ENCODE measurements around the gene SLC9A1. TPM values are rescaled to one million over a fixed set of nuclear protein-coding genes. Genes with fewer than 3 reads are reported as not detected.

SLC9A1 gene
- total and polyA plus RNA-seq, 2 of the 8 experiments (the other 6 are each of a cell fraction or from before 2014, with no cell fraction given): 11.3 to 25.1 TPM

DNA sequence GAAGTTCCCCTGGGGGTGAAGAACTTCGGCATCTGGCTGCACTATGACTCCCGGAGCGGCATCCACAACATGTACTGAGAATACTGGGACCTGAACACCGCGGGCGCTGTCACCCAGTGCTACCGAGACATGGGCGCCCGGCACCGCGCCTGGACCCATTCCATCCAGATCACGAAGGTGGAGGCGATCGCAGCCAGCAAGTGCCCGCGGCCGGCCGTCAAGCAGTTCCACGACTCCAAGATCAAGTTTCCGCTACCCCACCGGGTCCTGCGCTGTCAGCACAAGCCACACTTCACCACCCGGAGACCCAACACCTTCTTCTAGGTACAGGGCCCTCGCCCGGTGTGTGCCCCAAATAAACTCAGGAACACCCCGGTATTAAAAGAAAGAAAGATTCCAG is 22.0 kb upstream of the SLC9A1 start:
- 95% methylated on average over 26 of the region's 26 CpGs; no CpG with 5 or more reads in 1 of the 2 experiments for WGBS, 2 experiments (ENCODE audit: extremely low coverage in 1 of 2, insufficient coverage in 1 of 2, insufficient read length in 1 of 2, insufficient replicate concordance in 2 of 2, low coverage in 1 of 2, low lambda C conversion rate in 2 of 2, missing lambda C conversion rate in 1 of 2)
- TF ChIP-seq, protein P1, sequence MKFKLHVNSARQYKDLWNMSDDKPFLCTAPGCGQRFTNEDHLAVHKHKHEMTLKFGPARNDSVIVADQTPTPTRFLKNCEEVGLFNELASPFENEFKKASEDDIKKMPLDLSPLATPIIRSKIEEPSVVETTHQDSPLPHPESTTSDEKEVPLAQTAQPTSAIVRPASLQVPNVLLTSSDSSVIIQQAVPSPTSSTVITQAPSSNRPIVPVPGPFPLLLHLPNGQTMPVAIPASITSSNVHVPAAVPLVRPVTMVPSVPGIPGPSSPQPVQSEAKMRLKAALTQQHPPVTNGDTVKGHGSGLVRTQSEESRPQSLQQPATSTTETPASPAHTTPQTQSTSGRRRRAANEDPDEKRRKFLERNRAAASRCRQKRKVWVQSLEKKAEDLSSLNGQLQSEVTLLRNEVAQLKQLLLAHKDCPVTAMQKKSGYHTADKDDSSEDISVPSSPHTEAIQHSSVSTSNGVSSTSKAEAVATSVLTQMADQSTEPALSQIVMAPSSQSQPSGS (IDR thresholded peaks at IDR 0.05; ENCODE audit: low read length): no peak
- no peak for TF ChIP-seq CBX8 (IDR thresholded peaks at IDR 0.05; ENCODE audit: borderline replicate concordance, low read depth, low read length)
- TF ChIP-seq GTF2F1 (IDR thresholded peaks at IDR 0.05; ENCODE audit: borderline replicate concordance, low read depth, low read length): no peak
- TF ChIP-seq RNF2 (IDR thresholded peaks at IDR 0.05; ENCODE audit: borderline replicate concordance, low read depth, low read length, missing control alignments, poor library complexity, severe bottlenecking): no peak
- no peak for TF ChIP-seq YY1 (IDR thresholded peaks at IDR 0.05; ENCODE audit: low read depth, low read length)
- Histone ChIP-seq H3K36me3 (ENCODE audit: control insufficient read depth in 2 of 4, insufficient read depth in 4 of 4, low read length in 3 of 4) (no peaks in the 10 kb centered on the region), H3K4me3 (ENCODE audit: extremely low read depth in 1 of 4, insufficient read depth in 2 of 4, low read depth in 3 of 4, low read length in 4 of 4) (no peak overlapping the region), H2BK120ac (replicated peaks; ENCODE audit: low read depth, low read length) (no peak overlapping the region), H3K79me2 (ENCODE audit: control insufficient read depth in 1 of 2, insufficient read depth in 2 of 2, low read length in 2 of 2) (no peaks in the 10 kb centered on the region), H3K18ac (ENCODE audit: extremely low read depth, low read length) (no peak overlapping the region), H3K14ac (ENCODE audit: insufficient read length) (no peak overlapping the region), H3K4me1 (replicated peaks in 1 of 4; ENCODE audit: control insufficient read depth in 3 of 4, insufficient read depth in 4 of 4, low read length in 3 of 4) (no peaks in the 10 kb centered on the region), H3K56ac (replicated peaks; ENCODE audit: insufficient read length, low read depth, low read length) (no peak overlapping the region), H4K8ac (ENCODE audit: extremely low read depth, insufficient read depth, low read length) (no peak overlapping the region), H3K4ac (replicated peaks; ENCODE audit: insufficient read length, low read depth, low read length) (no peak overlapping the region), H4K20me1 (replicated peaks in 1 of 2; ENCODE audit: control insufficient read depth in 1 of 2, insufficient read depth in 2 of 2, low read length in 2 of 2) (no peaks in the 10 kb centered on the region), H4K91ac (replicated peaks; ENCODE audit: insufficient read length, low read length) (no peak overlapping the region), H3K9me3 (ENCODE audit: insufficient read depth in 2 of 2, low read depth in 1 of 2, low read length in 1 of 2) (peaks cover 14 to 15% of the 10 kb centered on the region in 2 experiments; a peak in 3 of 4 replicates), H3K4me2 (ENCODE audit: insufficient read depth in 1 of 2, low read depth in 2 of 2, low read length in 2 of 2) (no peak overlapping the region), H2BK12ac (ENCODE audit: low read depth, low read length) (no peak overlapping the region), H2BK20ac (ENCODE audit: low read length) (no peak overlapping the region), H3K23me2 (ENCODE audit: low read depth, low read length) (no peaks in the 10 kb centered on the region), H3K9ac (replicated peaks in 1 of 4; ENCODE audit: extremely low read depth in 1 of 4, low read depth in 3 of 4, low read length in 3 of 4) (no peak overlapping the region), H2AK5ac (ENCODE audit: low read depth, low read length) (no peak overlapping the region), H2BK5ac (ENCODE audit: low read depth, low read length) (no peak overlapping the region), H3K27me3 (replicated peaks in 1 of 4; ENCODE audit: control insufficient read depth in 3 of 4, extremely low read depth in 1 of 4, insufficient read depth in 3 of 4, low read length in 3 of 4) (no peaks in the 10 kb centered on the region), H3K27ac (ENCODE audit: low read depth, low read length) (no peak overlapping the region), H2BK15ac (ENCODE audit: low read length) (no peak overlapping the region), H2AFZ (ENCODE audit: low read length) (no peak overlapping the region), H3K79me1 (ENCODE audit: low read depth, low read length) (no peaks in the 10 kb centered on the region), H4K5ac (ENCODE audit: insufficient read length, low read depth, low read length) (no peak overlapping the region), H3K23ac (ENCODE audit: insufficient read length) (no peak overlapping the region)
- DNase-seq (ENCODE audit: low read depth in 1 of 2, low spot score in 2 of 2): no peak
- no peak for FAIRE-seq
- POLR2A ChIA-PET (ENCODE audit: partially characterized antibody): interaction anchor here (1.8 kb wide), 1 partner anchor 60 kb away, joined by 3 read pairs; no protein-coding TSS in a partner anchor
- CTCF ChIA-PET (ENCODE audit: partially characterized antibody): interaction anchor here (0.8 to 1.4 kb wide), 2 partner anchors 22 to 65 kb away, joined by 3 read pairs; partner anchors contain the start of gene SLC9A1

Data from H1 (cell line).